ENCODE data around the gene SIM2.

Gene SIM2

DNA sequence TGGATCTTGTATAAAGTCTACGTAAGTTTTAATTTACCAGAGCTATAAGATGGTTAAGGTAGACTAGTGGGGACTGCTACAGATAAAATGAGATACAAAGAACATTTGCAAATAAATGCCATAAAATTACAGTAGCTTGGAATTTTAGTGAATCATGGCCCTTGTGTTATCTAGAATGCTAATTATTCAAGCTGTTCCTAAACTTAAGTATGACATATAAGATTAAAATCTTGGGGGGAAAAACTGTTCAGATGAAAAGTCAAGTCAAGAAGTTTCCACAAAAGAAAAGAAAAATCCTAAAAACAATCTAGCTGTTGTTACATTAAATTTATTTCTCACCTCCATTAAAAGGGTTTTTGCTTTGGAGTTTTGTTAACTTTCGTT, 51.7 kb downstream of the SIM2 start:
- DNase-seq (ENCODE audit: low spot score in 2 of 2) = no peak
- Histone ChIP-seq H3K4me1 (peaks cover 39% of the 10 kb centered on the region), H3K36me3 (replicated peaks) (no peaks in the 10 kb centered on the region), H3K4me3 (no peak overlapping the region), H3K9me3 (no peaks in the 10 kb centered on the region), H3K27me3 (ENCODE audit: low read depth) (no peaks in the 10 kb centered on the region)
- in situ Hi-C loops (cut with MboI; ENCODE audit: low sequenced_read_pairs) = no loop called here

DNA sequence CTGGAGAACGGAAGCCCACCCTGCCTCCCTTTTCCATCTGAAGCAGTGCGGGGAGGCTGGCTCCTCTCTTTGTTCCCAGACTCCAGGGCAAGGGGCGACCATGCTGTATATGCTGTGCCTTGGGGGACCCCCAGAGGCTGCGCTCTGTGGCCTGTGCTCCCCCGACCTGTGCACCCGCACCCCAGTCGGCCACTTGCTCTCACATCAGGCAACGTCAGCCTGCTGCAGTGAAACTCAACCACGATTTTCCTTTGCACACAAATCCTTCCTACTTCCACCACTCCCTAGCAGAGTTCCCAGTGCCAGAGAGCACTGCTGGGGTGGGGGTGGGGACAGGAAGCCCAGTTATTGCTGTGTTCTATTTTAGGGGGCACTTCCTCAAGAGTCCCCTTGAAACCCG, 52.5 kb downstream of the SIM2 start:
- H3K4me3 ChIP-seq = no peak overlapping the region
- in situ Hi-C loops (cut with MboI; ENCODE audit: low sequenced_read_pairs) = no loop called here
- H3K4me1 ChIP-seq = peaks cover 39% of the 10 kb centered on the region
- no peak for DNase-seq (ENCODE audit: low spot score in 2 of 2)
- no peaks in the 10 kb centered on the region for H3K27me3 ChIP-seq (ENCODE audit: low read depth)
- H3K9me3 ChIP-seq = no peaks in the 10 kb centered on the region
- H3K36me3 ChIP-seq (replicated peaks) = no peaks in the 10 kb centered on the region

DNA sequence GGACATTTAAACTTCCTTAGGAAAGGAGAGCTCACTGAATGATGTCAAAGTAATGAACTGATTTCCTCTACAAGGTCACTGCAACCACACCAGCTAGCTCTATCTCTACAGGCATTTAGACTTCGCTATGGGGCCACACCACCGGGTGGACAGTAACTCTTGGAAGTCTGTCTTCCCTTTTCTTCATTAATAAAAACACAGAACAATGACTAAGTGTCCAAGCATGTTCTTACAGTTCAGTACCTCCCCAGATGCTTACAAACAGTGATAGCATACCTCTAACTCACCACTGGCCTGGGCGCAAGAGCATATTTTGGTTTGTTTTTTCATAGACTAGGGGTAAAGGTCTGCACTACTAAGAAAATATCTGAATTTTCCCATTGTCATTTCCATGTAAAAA, 54.6 kb downstream of the SIM2 start:
- no peaks in the 10 kb centered on the region for H3K36me3 ChIP-seq (replicated peaks)
- no peaks in the 10 kb centered on the region for H3K9me3 ChIP-seq
- H3K27me3 ChIP-seq (ENCODE audit: low read depth) = no peaks in the 10 kb centered on the region
- peaks cover 33% of the 10 kb centered on the region for H3K4me1 ChIP-seq
- no peak for DNase-seq (ENCODE audit: low spot score in 2 of 2)
- no peak overlapping the region for H3K4me3 ChIP-seq
- in situ Hi-C loops (cut with MboI; ENCODE audit: low sequenced_read_pairs) = no loop called here

DNA sequence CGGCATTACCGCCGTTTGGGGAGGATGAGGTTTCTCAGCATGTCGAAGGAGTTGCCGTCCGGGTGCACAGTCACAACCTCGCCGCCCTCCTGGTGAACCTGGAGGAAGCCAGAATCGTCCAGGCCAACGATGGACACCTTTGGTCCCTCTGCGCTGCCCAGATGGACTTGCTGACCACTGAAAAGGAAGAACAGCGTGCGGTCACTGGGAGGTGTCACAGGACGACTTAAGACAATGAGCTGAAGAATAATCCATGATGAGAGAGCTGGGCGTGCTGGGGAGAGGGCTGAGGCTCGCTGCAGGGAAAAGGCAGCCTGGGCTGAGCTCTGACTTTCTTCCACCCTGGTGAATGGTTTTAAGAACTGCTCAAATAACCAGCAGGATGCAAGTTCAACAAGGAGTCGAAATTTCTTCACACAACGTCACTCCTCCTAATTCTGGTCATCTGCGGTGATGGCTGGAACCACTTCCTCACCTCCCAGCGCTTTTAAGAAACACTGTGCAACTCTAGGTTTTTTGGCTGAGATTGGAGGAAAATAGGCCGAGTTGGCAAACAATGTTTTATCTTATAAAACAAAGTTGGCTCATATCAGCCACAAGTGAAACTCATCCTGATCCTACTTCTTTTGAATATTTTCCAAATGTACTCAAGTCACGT, 55.5 kb downstream of the SIM2 start:
- no peak overlapping the region for H3K4me3 ChIP-seq
- in situ Hi-C loops (cut with MboI; ENCODE audit: low sequenced_read_pairs) = no loop called here
- no peaks in the 10 kb centered on the region for H3K36me3 ChIP-seq (replicated peaks)
- H3K9me3 ChIP-seq = no peaks in the 10 kb centered on the region
- H3K27me3 ChIP-seq (ENCODE audit: low read depth) = no peaks in the 10 kb centered on the region
- H3K4me1 ChIP-seq = peaks cover 30% of the 10 kb centered on the region
- no peak for DNase-seq (ENCODE audit: low spot score in 2 of 2)

DNA sequence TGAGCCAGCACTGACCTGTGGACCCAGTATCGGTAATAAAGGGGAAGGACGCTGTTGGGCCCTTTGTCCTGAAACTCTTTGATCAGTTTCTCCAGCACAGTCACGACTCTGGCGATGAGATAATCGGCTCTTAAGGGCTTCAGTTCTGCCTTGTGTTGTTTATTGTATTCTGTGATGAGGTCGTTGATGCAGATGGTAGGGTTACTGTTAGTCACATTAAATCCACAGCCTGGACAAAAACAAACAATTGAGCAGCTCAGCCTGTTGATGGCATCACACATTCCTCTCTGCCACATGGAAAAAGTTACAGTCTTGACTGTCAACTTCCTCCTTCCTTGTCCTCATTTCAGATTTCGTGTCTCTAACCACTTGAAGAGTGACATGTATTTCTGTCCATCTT, 57.6 kb downstream of the SIM2 start:
- in situ Hi-C loops (cut with MboI; ENCODE audit: low sequenced_read_pairs) = no loop called here
- no peak for DNase-seq (ENCODE audit: low spot score in 2 of 2)
- Histone ChIP-seq H3K9me3 (no peaks in the 10 kb centered on the region), H3K4me1 (peaks cover 9% of the 10 kb centered on the region), H3K4me3 (no peak overlapping the region), H3K27me3 (ENCODE audit: low read depth) (no peaks in the 10 kb centered on the region), H3K36me3 (replicated peaks) (no peaks in the 10 kb centered on the region)

DNA sequence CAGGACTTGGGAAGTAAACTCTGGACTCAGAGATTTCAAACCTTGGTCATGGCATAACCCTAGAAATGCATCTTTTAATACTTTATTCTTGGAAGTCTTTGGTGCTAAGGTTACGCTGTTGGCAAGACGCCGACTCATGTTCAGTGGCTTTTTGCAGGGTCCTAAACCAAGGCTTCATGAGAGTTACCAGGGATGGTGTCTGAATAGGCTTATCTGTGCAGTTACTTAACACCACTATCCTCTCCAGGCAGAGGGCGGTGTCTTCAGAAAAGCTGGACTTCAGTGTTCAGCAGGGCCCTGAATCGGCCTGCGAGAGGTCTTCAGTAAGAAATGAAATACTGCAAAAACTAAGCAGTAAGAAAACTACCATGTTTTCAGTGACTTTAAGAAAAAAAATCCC, 58.3 kb downstream of the SIM2 start:
- Histone ChIP-seq H3K4me1 (peaks cover 7% of the 10 kb centered on the region), H3K4me3 (no peak overlapping the region), H3K9me3 (no peaks in the 10 kb centered on the region), H3K36me3 (replicated peaks) (no peaks in the 10 kb centered on the region), H3K27me3 (ENCODE audit: low read depth) (no peaks in the 10 kb centered on the region)
- no peak for DNase-seq (ENCODE audit: low spot score in 2 of 2)
- in situ Hi-C loops (cut with MboI; ENCODE audit: low sequenced_read_pairs) = no loop called here

DNA sequence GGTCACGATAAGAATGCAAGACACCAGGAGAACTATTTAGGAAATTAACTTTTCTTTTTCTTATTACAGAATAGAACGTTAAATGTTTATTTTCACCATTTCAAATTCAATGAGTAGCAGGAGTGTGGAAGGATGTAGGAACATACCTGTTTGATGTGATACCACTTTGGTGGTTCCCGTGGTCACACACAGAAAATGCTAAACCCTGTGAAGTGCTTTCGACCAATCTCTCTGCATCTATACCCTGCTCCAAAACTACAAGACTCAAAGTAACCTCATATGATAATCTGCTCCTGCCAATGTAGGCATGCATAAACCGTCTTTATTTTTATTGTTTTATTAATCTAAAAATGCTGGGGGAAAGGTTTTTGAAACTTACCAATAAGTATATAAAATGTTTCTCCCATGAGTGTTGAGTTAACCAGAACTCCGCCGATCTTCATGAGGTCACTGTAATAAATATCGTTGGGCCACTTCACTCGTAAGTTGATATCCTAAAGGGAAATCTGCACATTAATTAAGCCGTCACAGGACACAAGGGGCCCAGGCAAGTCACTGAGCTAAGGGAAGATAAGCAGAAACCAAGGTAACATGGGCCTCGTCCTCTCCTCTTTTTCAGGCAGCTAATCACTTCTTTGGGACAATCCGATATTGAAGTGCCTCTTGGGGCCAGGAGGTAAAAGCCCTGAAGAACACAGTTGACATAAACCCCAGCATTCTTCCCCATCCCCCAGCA, 60.6 kb downstream of the SIM2 start:
- Histone ChIP-seq H3K4me1 (no peaks in the 10 kb centered on the region), H3K27me3 (ENCODE audit: low read depth) (no peaks in the 10 kb centered on the region), H3K36me3 (replicated peaks) (no peaks in the 10 kb centered on the region), H3K4me3 (no peak overlapping the region), H3K9me3 (no peaks in the 10 kb centered on the region)
- in situ Hi-C loops (cut with MboI; ENCODE audit: low sequenced_read_pairs) = no loop called here
- no peak for DNase-seq (ENCODE audit: low spot score in 2 of 2)

DNA sequence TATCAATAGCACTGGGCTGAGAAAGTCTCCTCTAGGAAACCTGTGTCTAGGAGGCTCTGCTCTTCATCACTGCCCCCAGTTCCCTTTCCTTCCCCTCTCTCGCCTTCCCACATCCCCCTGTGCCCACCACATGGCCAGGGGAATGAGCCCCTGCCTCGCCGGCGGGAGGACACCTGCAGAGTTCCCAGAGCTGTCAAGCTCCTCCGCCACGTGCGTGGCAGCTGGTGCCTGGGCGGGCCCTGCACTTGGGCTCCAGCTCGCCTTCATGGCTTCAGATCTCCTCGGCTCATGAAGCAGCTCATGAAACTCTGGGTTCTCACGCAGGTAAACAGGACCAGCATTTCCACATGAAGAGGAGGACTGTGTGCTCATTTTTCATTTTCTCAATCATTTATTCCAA, 62.8 kb downstream of the SIM2 start:
- H3K4me3 ChIP-seq = no peak overlapping the region
- no peaks in the 10 kb centered on the region for H3K9me3 ChIP-seq
- no peaks in the 10 kb centered on the region for H3K36me3 ChIP-seq (replicated peaks)
- in situ Hi-C loops (cut with MboI; ENCODE audit: low sequenced_read_pairs) = no loop called here
- no peak for DNase-seq (ENCODE audit: low spot score in 2 of 2)
- no peaks in the 10 kb centered on the region for H3K4me1 ChIP-seq
- H3K27me3 ChIP-seq (ENCODE audit: low read depth) = no peaks in the 10 kb centered on the region

DNA sequence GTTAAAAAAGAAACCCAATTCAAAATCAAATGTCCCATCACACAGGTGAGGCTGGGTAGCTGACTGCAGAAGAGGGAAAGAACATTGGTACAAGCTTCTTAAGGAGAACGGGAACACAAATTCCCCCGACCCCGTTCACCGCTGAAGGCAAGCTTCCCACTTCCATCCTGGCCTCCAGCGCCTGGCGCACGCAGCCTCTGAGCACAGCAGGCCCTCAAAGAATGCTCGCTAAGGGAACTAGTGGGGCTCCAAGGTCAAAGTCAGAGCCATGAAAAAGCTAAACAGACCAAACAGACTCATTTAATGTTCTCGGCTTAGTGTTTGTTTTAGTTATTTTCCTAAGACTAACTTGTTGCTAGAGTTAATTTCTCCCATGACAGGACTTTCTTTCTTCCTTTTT, 63.7 kb downstream of the SIM2 start:
- no peak overlapping the region for H3K4me3 ChIP-seq
- H3K27me3 ChIP-seq (ENCODE audit: low read depth) = no peaks in the 10 kb centered on the region
- H3K36me3 ChIP-seq (replicated peaks) = no peaks in the 10 kb centered on the region
- in situ Hi-C loops (cut with MboI; ENCODE audit: low sequenced_read_pairs) = no loop called here
- H3K9me3 ChIP-seq = no peaks in the 10 kb centered on the region
- DNase-seq (ENCODE audit: low spot score in 2 of 2) = no peak
- no peaks in the 10 kb centered on the region for H3K4me1 ChIP-seq

DNA sequence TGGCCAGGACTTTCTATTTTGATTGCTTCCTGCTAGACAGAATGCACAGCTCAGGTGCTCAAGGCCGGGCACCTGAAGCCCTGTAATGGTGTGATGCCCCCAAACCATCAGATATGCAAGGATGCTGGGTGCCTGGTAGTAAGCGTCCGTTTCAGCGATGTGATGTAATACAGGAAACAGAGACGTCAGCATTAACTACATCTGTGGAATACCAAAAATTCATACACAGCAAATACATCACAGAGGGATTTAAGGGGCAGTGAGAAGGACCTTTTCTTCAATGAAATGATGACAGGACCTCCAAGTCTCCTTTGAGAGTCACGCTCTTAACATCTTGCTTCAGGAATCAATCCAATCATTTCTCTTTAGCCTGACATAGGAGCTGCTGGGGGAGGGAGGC, 64.4 kb downstream of the SIM2 start:
- Histone ChIP-seq H3K9me3 (no peaks in the 10 kb centered on the region), H3K36me3 (replicated peaks) (no peaks in the 10 kb centered on the region), H3K4me1 (no peaks in the 10 kb centered on the region), H3K4me3 (no peak overlapping the region), H3K27me3 (ENCODE audit: low read depth) (no peaks in the 10 kb centered on the region)
- DNase-seq (ENCODE audit: low spot score in 2 of 2) = no peak
- in situ Hi-C loops (cut with MboI; ENCODE audit: low sequenced_read_pairs) = no loop called here

DNA sequence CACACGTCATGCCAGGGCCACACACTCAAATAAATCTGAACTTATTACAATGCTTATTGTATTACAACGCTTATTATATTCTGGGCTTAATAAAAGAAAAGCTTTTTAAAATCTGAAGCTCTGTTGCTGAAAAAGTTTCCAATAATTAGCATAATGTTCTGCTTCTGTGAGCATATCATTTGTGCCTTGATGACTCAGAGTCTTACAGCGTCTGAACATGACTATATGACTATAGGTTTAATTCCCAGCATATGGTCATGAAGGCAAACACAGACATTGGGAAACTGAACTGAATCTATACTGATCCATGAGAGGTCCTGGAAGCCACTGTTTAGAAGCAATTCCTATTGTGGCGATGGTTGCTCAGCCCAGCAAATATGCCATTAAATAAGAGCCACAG, 66.3 kb downstream of the SIM2 start:
- Histone ChIP-seq H3K36me3 (replicated peaks) (no peaks in the 10 kb centered on the region), H3K4me1 (no peaks in the 10 kb centered on the region), H3K4me3 (no peak overlapping the region), H3K9me3 (no peaks in the 10 kb centered on the region), H3K27me3 (ENCODE audit: low read depth) (no peaks in the 10 kb centered on the region)
- no peak for DNase-seq (ENCODE audit: low spot score in 2 of 2)
- in situ Hi-C loops (cut with MboI; ENCODE audit: low sequenced_read_pairs) = no loop called here

DNA sequence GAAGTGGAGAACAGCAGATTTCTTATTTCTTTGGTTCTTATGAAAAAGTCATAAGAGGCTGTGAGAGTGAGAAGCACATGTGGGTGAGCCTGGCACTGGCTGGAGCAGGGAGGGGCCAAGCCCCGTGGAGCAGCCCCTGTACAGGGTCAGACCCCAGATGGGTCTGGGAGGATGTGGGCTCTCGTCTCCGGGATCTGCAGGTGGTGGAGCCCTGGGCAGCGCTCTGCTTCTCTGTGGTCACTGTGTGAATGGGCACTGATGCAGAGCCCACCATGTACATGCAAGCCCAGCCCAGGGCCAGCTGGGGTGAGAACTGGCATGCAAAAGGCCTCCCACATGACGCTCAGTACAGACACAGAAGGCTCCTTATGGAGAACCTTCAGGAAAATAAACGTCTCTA, 67.6 kb downstream of the SIM2 start:
- Histone ChIP-seq H3K4me3 (no peak overlapping the region), H3K27me3 (ENCODE audit: low read depth) (no peaks in the 10 kb centered on the region), H3K9me3 (no peaks in the 10 kb centered on the region), H3K36me3 (replicated peaks) (no peaks in the 10 kb centered on the region), H3K4me1 (no peaks in the 10 kb centered on the region)
- in situ Hi-C loops (cut with MboI; ENCODE audit: low sequenced_read_pairs) = no loop called here
- no peak for DNase-seq (ENCODE audit: low spot score in 2 of 2)

DNA sequence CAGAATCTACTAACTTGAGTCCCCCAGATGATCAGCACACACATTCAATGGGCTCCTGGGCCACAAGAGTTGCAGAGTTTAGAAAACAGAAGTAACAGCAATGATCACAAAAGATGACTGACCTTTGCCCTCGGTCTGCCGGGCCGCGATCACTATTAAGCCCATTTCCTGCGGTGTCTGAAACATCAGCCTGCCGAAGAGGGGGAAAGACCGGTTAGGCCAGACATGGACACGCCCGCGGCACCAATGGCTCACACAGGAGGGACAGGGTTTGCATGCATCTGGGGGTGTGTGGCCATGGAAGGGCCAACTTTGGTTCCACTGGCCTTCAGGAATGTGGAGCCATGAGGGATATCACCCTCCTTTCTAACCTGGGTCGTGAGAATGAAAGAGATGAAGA, 68.2 kb downstream of the SIM2 start:
- in situ Hi-C loops (cut with MboI; ENCODE audit: low sequenced_read_pairs) = no loop called here
- DNase-seq (ENCODE audit: low spot score in 2 of 2) = no peak
- Histone ChIP-seq H3K27me3 (ENCODE audit: low read depth) (no peaks in the 10 kb centered on the region), H3K9me3 (no peaks in the 10 kb centered on the region), H3K4me1 (no peaks in the 10 kb centered on the region), H3K4me3 (no peak overlapping the region), H3K36me3 (replicated peaks) (no peaks in the 10 kb centered on the region)

DNA sequence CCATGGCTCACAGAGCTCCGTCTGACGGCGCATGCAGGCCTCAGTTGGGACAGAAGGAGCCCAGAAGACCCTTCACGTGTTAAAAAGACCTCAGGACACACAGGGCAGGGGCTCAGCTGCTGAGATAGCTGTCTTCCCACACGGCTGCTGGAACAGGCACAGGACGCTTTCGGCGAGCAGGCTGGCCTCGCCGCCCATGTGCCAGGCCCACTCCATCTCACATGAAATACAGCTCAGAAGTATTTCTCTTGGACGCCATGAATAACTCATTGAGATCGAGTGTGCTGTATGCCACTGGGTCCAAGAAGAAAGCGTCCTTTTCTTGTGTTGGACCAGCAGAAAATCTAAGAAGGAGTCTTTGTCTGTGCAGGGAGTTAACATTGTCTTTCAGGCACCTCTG, 69.6 kb downstream of the SIM2 start:
- DNase-seq (ENCODE audit: low spot score in 2 of 2) = no peak
- no peaks in the 10 kb centered on the region for H3K27me3 ChIP-seq (ENCODE audit: low read depth)
- in situ Hi-C loops (cut with MboI; ENCODE audit: low sequenced_read_pairs) = no loop called here
- no peak overlapping the region for H3K4me3 ChIP-seq
- no peaks in the 10 kb centered on the region for H3K4me1 ChIP-seq
- no peaks in the 10 kb centered on the region for H3K9me3 ChIP-seq
- H3K36me3 ChIP-seq (replicated peaks) = no peaks in the 10 kb centered on the region
